HG03045 (cell line): ENCODE data around the gene DCC.
"Not testable (repeated sequence)": the region's sequence is repeated elsewhere in the genome, so short reads cannot be mapped to it uniquely, and the experiment has no call there.

Experiments
- ATAC-seq: cut with Tn5 transposase; IDR thresholded peaks from one replicate; pipeline ENCODE4 v1.9.1; 2021; ENCODE audit warnings: mild to moderate bottlenecking, moderate library complexity; ENCODE audit not compliant: unreplicated experiment

DCC gene

DNA sequence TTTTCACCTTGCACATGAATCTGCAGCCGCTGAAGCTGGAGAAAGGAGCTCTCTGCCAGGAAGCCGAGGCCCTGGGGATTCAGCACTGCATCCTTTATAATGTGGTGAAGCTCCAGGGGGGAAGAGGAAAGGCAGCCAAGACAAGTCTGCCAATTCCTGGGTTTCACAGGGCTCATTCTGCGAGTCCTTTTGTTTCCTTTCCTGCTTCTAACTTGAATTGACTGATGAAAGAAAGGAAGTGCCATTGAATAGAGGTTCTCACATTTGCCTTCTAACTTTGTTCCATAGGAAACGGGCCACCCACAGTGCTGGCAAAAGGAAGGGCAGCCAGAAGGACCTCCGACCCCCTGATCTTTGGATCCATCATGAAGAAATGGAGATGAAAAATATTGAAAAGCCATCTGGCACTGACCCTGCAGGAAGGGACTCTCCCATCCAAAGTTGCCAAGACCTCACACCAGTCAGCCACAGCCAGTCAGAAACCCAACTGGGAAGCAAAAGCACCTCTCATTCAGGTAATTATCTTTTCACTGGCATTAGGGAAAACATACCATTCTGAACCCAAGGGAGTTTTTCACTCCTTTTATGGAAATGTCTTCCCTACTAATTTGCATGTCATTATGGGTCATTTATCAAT, 1119.1 kb downstream of the DCC start:
- ATAC-seq, result no peak

DNA sequence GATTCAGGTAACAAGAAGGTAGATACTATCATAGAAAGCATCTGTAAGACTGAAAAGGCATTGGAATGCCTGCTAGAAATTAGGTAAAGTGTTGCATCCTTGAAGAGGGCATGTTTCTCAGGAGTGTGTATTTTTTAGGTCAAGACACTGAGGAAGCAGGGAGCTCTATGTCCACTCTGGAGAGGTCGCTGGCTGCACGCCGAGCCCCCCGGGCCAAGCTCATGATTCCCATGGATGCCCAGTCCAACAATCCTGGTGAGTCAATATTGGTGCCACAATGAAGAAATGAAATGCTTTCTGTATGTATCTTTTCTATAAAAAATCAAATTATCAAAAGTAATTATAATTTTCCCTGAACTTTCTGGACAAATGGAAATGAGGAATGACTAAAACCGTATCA, 1127.8 kb downstream of the DCC start:
- ATAC-seq, result no peak

DNA sequence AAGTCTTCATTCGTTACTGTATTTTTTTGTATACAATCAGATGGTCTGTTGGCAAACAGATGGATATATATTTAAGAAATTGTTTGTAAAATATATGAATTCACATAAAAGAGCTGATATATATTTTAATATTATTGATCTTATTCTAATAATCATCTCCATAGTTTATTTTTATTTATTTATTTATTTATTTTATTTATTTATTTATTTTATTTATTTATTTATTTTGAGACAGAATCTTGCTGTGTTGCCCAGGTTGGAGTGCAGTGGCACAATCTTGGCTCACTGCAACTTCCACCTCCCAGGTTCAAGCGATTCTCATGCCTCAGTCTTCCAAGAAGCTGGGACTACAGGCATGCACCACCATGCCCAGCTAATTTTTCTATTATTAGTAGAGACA, 1128.2 kb downstream of the DCC start:
- ATAC-seq, result not testable (repeated sequence)

DNA sequence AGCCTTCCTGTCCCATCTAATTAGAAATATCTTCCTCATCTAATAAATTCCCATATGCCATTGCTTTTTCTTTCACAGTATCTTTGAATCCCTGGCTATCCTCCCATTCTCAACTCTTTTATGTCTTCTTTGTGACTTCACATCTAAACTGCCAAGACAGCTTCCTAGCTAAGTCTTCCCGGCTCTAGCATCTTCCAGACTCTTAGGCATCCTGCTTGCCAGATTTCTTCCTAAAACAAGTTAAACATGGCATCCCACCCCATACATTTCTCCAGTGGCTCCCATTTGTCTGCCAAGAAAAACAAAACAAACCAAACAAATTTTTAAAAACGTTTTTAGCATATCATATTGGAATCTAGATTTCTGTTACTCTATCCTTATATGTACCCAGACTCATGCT, 1132.5 kb downstream of the DCC start:
- no peak for ATAC-seq

DNA sequence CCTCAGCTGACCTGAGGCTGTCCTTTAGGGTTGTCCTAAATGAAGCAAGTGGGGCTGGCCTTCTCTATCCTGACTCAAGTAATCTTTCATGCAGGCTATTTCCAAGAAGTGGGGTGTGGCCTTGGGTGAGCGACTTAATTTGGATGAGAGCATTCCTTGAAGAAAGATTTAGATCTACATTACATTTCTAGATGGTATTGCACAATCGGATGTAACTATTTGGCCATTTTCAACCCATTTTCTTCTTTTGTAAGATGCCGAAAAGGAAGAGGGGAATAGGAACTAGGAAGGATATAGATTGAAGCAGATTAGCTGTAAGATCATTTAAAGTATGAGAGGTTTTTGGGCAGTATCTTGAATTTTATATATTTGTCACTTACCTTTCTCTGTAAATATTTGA, 1138.2 kb downstream of the DCC start:
- no peak for ATAC-seq

DNA sequence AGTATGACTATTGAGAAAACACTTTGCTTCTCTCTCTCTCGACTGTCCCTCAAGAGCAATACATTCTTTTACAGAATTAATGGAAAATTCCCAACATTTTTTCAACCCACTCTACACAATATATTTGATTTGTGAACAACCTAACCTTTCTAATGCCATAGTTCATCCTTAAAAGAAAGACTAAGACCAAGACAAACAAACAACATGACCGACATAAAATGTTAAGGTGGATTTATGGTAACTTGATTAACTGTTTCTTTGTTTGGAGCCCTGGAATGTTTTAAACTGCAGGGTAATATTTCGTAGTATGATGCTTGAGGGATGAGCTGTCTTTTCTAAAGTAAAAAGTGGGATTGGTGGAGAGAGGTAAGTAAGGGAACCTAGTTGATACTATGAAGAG, 1146.3 kb downstream of the DCC start:
- no peak for ATAC-seq

DNA sequence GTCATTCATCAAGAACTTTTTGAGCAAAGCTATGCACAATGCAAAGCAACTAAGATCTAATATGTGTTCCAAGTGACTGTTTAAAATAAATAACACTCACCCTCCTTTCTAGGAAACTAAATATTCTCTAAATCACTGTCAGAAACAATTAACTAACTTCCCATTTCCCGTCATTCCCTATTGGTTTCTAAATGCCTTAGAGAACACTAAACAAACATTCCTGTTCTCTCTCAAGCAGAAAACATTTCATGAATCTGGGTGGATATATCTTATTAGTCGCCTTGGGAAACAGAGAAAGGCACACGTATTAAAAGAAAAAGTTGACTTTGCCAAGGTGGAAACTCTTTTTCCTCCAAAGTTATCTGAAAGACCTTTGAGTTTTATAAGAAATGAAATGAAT, 1149.3 kb downstream of the DCC start:
- no peak for ATAC-seq

DNA sequence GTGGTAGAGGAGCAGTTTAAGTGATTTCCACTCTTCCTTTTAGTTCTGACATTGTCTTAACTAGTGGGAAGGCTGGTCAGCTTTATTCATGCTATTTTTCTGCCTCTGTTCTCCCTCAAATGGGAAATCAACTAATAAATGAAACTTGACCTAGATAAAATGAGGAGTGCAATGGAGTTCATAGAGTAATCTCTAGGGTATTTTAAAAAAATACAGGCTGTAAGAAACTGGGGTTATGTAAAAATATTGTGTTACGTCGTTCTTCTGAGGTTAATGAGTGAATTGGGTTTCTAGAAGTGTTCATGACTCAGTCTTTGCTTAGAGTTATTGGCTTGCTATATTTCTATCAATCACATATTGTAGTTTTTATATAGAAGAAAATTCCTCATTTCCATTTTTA, 1150.0 kb downstream of the DCC start:
- no peak for ATAC-seq

DNA sequence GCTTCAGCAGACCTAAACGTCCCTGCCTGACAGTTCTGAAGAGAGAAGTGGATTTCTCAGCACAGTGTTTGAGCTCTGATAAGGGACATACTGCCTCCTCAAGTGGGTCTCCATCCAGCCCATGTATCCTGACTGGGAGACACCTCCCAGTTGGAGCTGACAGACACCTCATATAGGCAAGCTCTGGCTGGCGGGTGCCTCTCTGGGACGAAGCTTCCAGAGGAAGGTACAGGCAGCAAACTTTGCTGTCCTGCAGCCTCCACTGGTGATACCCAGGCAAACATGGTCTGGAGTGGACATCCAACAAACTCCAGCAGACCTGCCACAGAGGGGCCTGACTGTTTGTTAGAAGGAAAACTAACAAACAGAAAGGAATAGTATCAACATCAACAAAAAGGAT, 1156.0 kb downstream of the DCC start:
- no peak for ATAC-seq

DNA sequence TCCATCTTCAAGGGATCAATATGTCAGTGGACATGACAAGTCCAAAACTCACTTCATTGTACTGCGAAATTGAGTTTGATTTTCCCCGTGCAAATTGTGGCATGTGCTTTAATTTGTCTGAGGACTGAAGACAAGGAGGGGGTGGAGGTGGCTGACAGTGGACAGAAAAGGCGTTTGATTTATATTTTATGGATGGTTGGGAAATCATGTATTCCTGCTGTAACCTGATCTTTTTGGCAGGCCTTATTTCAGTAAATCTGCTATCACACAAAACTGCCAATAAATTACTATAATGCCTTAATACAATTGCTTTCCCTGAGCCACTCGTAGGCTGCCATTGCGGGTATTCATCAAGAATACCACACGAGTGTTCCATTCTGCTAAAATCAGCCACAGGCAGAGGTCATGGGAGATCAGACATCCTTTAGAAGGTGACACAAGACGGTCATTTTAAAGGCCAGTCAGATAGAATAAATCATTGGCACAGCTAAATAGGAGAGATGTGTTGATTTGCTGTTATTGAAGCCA, 1164.0 kb downstream of the DCC start:
- ATAC-seq, result no peak

DNA sequence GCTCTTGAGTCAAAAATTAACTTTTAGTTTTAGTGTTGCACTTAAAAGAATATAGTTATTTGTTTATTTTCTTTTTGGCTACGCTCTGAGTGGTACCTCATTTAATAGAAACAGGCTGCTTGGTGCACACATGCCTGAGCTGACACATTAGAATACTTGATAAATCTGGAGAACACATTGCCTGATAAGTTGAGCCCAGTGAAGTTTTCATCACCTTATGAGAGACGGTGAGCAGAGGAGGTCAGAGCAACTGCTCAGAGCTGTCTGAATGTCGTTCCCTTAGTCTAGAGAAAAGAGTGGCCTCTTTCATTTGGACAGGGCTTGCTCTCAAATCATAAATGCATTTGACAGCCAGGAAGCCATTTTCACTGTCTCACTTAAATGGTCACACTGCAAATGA, 1168.5 kb downstream of the DCC start:
- no peak for ATAC-seq

DNA sequence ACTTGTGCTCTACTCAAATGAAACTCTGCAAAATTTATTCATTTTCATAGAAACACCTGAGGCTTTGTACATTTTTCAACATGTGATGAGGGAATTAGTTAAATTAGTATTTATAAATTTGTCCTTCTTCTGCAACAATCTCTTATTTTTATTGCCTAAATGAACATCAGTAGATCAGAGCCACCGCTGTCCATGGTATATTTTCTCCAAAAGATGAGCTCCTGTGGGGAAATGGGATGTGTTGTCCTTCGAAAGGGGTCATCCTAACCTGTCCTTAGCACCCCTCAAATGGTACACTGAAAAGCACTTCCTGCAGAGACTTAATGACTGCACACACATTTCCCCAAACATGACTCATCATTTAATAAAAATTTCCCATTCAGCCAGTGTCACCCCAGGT, 1169.9 kb downstream of the DCC start:
- no peak for ATAC-seq

DNA sequence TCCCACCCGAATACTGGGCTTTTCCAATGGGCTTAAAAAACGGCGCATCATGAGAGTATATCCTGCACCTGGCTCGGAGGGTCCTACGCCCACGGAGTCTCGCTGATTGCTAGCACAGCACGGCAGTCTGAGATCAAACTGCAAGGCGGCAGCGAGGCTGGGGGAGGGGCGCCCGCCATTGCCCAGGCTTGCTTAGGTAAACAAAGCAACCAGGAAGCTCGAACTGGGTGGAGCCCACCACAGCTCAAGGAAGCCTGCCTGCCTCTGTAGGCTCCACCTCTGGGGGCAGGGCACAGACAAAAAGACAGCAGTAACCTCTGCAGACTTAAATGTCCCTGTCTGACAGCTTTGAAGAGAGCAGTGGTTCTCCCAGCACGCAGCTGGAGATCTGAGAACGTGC, 1171.7 kb downstream of the DCC start:
- ATAC-seq, result not testable (repeated sequence)

DNA sequence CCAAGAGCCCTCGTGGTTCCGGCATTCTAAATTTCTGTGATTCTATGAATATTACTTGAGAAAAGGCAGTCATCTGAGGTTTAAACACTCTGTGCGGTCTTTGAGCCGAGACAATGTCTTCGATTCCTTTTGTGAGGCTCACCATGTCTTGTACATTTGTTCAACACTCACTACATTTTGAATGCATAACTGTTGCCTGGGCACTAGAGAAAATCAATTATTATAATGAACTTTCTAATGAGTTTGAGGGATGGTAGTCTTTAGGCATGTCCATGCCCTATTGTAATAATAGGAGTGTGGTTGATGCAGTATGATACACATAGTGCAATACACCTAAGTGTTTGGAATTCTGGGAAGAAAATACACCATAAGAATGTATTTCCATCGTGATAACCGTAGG, 1181.1 kb downstream of the DCC start:
- no peak for ATAC-seq

DNA sequence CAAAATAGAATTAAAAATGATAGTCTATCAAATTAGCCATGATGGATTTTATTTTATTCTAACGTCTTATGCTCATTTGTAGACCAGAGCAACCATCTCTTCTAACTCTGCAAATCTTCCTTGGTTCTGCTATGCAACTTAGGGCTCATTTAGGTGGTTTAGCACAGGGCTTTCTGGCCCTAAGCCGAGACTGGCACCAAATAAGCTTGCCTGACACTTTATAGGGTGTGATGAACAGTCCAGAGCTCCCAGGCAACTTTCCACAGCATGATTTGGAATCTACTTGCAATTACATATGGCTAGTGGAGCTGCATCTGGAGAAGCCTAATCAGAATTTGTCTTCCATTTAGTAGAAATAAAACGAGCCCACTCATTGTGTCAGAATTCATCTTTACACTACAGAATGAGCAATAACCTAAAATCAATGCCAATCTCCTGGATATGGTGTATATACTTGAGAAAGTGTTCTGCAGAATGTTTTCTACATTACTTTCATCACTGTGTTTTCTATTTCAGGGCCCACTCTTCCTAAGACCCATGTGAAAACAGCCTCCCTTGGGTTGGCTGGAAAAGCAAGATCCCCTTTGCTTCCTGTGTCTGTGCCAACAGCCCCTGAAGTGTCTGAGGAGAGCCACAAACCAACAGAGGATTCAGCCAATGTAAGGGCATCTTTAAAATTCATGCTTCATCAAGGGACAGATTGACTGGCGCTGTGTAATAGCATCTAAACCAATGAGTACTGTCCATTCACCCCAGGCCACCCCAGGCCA, 1186.3 kb downstream of the DCC start:
- no peak for ATAC-seq

DNA sequence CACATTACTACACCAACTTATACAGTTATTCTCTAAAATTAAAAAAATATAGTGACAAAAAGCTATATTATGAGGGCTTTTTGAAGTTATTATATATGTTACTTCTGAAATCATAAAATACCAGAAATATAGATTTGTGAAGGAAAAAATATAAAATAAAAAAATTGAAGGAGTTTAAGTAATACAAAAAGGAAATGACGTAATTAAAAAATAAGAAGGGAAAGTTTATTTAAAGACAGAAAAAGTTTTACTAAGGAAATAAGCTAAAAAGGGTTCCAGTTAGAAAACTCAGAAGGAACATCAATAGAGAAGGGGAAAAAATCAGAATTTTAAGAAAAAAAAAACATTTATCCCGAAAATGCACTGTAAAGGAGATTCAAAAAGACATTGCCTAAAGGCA, 1187.4 kb downstream of the DCC start:
- no peak for ATAC-seq

DNA sequence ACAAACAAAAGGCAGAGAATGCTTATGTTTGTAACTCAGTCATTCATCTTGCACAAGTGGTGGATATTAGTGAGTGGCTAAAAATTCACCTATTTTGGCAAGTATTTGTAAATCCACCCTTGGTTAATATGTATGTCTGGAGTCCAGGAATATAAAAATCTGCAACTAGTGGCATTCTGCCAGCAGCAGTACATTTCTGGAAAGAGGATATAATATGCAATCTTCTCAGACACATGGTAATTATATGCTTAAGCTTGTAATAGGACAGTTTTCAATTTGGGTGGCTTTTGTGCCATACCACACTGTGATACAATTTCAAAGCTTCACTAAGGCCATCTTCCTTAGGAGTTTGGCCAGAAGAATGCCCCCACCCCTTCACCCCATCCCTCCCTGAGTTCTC, 1191.2 kb downstream of the DCC start:
- no peak for ATAC-seq

DNA sequence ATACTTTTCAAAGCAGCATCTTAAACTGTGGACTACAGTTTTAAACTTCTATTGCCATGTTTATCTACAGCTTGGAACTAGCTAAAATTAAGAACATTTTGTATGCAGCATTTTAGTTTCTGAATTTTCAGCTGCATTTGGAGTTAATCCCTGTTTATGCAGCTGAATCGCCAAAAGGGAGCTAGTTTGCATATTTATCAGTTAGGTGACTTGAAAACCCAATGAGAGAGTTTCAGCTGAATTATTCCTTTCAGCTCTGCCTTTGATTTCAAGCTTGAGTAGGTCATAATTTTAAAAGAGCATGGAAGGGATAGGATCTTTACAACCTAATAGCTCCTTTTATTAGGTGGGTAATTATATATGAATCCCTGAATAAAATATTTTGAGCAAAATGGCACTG, 1191.9 kb downstream of the DCC start:
- ATAC-seq, result no peak

DNA sequence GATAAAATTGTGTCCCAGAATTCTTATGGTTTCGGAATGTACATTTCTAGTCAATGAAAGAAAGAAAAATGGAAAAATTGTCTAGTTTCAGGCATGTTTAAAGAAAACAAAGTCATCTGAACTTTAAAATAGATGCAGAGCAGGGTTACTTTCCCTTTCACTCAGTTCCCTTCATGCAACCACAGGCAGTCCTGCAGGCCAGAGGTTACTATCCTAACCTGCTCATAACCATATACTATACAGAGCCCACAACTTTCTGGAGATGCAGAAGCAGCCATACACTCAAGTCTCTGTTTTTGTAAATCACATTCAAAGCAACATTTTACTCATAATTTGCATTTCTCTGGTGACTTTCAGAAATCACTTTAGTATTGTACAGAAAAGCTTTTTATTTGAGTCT, 1194.2 kb downstream of the DCC start:
- no peak for ATAC-seq

DNA sequence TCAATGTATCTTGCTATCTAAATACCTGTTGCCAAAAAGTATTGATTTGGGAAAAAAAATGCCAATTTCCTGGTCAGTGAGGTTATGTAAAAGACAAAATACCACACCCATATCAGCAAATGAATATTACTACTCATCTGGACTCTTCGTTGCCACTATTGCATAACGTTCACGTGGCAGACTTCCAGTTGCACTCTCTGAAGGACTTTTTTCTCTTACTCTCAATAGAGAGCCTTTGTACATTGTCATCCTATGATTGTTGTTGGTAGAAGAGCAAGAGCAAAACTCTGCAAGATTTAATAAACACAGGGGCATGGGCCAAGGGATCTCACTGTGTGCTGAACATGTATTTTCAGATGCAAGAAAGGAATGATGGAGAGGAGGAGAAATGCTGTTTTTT, 1194.7 kb downstream of the DCC start:
- no peak for ATAC-seq

DNA sequence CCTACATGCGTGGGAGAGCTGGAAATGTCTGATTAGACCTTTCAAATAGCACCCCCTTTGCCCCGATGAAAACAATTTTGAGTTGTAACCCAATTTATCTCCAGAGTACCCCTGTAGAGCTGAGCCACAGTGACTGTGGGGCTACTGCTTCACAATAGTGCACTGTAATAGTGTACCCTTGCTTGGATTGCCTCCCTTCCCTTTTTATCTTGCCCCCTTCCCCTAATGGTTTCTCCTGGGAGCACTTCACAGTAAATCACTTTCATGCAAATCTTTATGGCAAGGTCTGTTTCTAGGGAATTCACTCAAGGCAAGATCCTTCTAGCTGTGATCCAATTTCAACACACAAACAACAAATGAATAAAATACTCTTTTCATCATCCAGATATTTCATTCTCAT, 1196.9 kb downstream of the DCC start:
- no peak for ATAC-seq

DNA sequence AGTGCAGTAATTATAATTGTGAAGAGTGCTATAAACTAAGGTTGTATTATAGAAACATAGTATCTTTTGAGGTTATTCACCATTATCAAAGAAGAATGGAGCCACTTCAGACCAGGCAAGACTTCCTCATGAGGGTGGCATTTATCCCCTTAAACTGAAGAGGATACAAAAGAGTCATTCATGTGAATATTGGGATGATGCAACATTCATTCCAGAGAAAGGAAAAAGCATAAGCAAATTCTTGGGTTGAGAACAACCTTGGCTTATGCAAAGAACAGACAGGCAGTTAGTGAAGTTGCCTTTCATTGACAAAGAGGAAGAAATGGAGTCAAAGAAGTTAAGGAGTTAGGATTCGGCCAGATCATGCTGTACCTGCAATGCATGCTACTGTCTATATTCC, 1201.9 kb downstream of the DCC start:
- ATAC-seq, result no peak

DNA sequence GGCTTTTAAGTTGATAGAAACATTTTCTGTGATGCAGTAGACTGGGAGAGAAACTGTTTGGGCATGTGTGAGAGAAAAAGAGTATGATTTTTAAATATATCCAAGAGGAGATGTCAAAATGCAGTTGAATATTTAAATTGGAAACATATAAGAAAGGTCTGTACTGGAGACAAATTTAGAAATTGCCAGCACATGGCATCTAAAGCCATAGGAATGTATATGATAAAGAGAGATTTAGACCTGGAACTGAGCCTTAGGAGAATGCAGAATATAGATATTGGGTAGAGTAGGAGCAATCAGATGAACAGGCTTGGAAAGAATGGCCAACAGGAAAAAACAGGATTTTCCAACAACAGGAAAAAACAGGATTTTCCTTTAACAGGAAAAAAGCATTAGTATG, 1203.7 kb downstream of the DCC start:
- ATAC-seq, result no peak
